HL-60 (cell line): ENCODE results near the gene TAS2R1.

ENCODE experiments used
- DNase-seq, 2 experiments: peaks; one replicate each; pipeline ENCODE4 v3.0.0-alpha.2; 2010 to 2020; ENCODE audit warnings: low read depth in 1 of 2, low spot score in 1 of 2
- H3K27ac ChIP-seq: fragments of 250-450 bp; sonication (Bioruptor Pico); replicated peaks from 2 replicates; pipeline ENCODE4 v1.5.1; 2020; ENCODE audit warnings: mild to moderate bottlenecking, moderate library complexity
- H3K27me3 ChIP-seq: fragments of 250-450 bp; sonication (Bioruptor Pico); 2 replicates; pipeline ENCODE4 v1.5.1; 2021; ENCODE audit warnings: mild to moderate bottlenecking, moderate library complexity; ENCODE audit not compliant: insufficient read depth, poor library complexity, severe bottlenecking
- H3K4me3 ChIP-seq: replicated peaks from 2 replicates; pipeline ENCODE4 v1.5.1; 2011; ENCODE audit warnings: mild to moderate bottlenecking, control low read depth, low read length; ENCODE audit not compliant: insufficient read depth
- GABPA ChIP-seq: IDR thresholded peaks from 2 replicates; pipeline ENCODE4 v1.6.1; 2012; ENCODE audit warnings: low read depth
- POLR2AphosphoS5 ChIP-seq: IDR thresholded peaks from 2 replicates; pipeline ENCODE4 v1.6.1; 2012; ENCODE audit warnings: low read depth
- SPI1 ChIP-seq: IDR thresholded peaks from 2 replicates; pipeline ENCODE4 v1.6.1; 2012; ENCODE audit warnings: low read depth, mild to moderate bottlenecking, borderline replicate concordance
- long read RNA-seq: library from polyadenylated mRNA; unstranded; transcript quantifications from one replicate; pipeline ENCODE4 v2.0.0, GENCODE V29; 2020
- TF ChIP-seq, protein P1 (sequence below): IDR thresholded peaks from 2 replicates; pipeline ENCODE4 v1.6.1; 2012; ENCODE audit warnings: low read depth; ENCODE audit not compliant: insufficient replicate concordance
- TF ChIP-seq, protein P2 (sequence below): IDR thresholded peaks from one replicate; pipeline ENCODE4 v1.5.1; 2011; ENCODE audit warnings: low read length, control low read depth, inconsistent platforms; ENCODE audit not compliant: insufficient read depth

TAS2R1 gene
- long read RNA-seq = 0 reads

GRCh38 chr5:9630251-9630650, at the start of gene TAS2R1:
TSS of gene TAS2R1 (minus strand) at chr5:9630351. CDS start at chr5:9630032, 319 bp downstream.
- TF ChIP-seq, protein P1, sequence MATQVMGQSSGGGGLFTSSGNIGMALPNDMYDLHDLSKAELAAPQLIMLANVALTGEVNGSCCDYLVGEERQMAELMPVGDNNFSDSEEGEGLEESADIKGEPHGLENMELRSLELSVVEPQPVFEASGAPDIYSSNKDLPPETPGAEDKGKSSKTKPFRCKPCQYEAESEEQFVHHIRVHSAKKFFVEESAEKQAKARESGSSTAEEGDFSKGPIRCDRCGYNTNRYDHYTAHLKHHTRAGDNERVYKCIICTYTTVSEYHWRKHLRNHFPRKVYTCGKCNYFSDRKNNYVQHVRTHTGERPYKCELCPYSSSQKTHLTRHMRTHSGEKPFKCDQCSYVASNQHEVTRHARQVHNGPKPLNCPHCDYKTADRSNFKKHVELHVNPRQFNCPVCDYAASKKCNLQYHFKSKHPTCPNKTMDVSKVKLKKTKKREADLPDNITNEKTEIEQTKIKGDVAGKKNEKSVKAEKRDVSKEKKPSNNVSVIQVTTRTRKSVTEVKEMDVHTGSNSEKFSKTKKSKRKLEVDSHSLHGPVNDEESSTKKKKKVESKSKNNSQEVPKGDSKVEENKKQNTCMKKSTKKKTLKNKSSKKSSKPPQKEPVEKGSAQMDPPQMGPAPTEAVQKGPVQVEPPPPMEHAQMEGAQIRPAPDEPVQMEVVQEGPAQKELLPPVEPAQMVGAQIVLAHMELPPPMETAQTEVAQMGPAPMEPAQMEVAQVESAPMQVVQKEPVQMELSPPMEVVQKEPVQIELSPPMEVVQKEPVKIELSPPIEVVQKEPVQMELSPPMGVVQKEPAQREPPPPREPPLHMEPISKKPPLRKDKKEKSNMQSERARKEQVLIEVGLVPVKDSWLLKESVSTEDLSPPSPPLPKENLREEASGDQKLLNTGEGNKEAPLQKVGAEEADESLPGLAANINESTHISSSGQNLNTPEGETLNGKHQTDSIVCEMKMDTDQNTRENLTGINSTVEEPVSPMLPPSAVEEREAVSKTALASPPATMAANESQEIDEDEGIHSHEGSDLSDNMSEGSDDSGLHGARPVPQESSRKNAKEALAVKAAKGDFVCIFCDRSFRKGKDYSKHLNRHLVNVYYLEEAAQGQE = no peak
- no peak for TF ChIP-seq GABPA
- no peak for TF ChIP-seq POLR2AphosphoS5
- TF ChIP-seq, protein P2, sequence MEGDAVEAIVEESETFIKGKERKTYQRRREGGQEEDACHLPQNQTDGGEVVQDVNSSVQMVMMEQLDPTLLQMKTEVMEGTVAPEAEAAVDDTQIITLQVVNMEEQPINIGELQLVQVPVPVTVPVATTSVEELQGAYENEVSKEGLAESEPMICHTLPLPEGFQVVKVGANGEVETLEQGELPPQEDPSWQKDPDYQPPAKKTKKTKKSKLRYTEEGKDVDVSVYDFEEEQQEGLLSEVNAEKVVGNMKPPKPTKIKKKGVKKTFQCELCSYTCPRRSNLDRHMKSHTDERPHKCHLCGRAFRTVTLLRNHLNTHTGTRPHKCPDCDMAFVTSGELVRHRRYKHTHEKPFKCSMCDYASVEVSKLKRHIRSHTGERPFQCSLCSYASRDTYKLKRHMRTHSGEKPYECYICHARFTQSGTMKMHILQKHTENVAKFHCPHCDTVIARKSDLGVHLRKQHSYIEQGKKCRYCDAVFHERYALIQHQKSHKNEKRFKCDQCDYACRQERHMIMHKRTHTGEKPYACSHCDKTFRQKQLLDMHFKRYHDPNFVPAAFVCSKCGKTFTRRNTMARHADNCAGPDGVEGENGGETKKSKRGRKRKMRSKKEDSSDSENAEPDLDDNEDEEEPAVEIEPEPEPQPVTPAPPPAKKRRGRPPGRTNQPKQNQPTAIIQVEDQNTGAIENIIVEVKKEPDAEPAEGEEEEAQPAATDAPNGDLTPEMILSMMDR = no peak
- TF ChIP-seq SPI1 = no peak
- Histone ChIP-seq H3K27me3 (no peaks in the 10 kb centered on the region), H3K27ac (no peak within 1 kb of the TSS), H3K4me3 (no peak within 1 kb of the TSS)
- DNase-seq = no peak

- H3K27ac ChIP-seq = no peak overlapping the region
- TF ChIP-seq, protein P1 = no peak
- TF ChIP-seq POLR2AphosphoS5 (no peak), GABPA (no peak), SPI1 (no peak)
- DNase-seq = no peak
These were observed 40.2 kb upstream of the TAS2R1 start for GRCh38 chr5:9670371-9670770.

GRCh38 chr5:9667906-9668305, 37.8 kb upstream of the TAS2R1 start:
- no peak for DNase-seq
- Histone ChIP-seq H3K4me3 (no peak overlapping the region), H3K27ac (no peak overlapping the region), H3K27me3 (no peaks in the 10 kb centered on the region)
- TF ChIP-seq, protein P2 = no peak
- TF ChIP-seq, protein P1 = no peak
- TF ChIP-seq SPI1 = no peak
- no peak for TF ChIP-seq POLR2AphosphoS5
- no peak for TF ChIP-seq GABPA

More at GRCh38 chr5:9670371-9670770, 40.2 kb upstream of the TAS2R1 start:
- no peak overlapping the region for H3K4me3 ChIP-seq
- H3K27me3 ChIP-seq = no peaks in the 10 kb centered on the region

- TF ChIP-seq GABPA = no peak
- TF ChIP-seq, protein P2 = no peak
- TF ChIP-seq, protein P1 = no peak
- TF ChIP-seq SPI1 = no peak
- TF ChIP-seq POLR2AphosphoS5 = no peak
- no peak overlapping the region for H3K27ac ChIP-seq
These were observed 33.7 kb upstream of the TAS2R1 start for GRCh38 chr5:9663891-9664290.

More at GRCh38 chr5:9663891-9664290, 33.7 kb upstream of the TAS2R1 start:
- no peak overlapping the region for H3K4me3 ChIP-seq
- no peak for DNase-seq
- H3K27me3 ChIP-seq = no peaks in the 10 kb centered on the region
